Measurements from ENCODE around the gene SEC22C. TPM values are rescaled to one million over a fixed set of nuclear protein-coding genes. Genes with fewer than 3 reads are reported as not detected.
"Not testable (repeated sequence)": the region's sequence is repeated elsewhere in the genome, so short reads cannot be mapped to it uniquely, and the experiment has no call there.

SEC22C gene
- total RNA-seq, 1 experiment from 2014 or later: 38.1 TPM

DNA sequence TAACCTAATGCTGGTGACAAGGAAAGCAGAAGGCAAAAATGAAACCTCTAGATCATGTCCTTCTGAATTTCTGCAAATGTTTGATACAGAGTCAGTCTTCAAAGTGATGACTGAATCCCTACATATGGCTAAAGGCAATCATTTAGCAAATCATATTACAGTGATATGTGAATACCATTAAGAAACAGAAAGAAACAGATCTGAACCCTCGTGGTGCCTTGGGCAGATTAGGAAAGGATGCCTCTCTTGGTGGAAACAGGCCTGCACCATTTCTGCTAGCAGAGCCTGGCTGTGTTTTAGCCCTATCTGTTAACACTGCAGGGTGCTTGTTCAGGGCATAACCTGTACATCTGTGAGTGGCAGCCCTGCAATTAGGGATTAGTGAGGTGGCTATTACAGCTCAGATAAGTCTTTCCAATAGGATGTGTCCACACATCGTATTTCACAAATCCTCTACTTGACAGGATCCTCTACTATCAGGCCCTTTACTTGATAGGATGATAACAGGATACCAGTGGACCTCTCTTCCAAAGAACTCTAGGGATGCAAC, 12.1 kb downstream of the SEC22C start:
- intact Hi-C loops (cut with micrococcal nuclease; ENCODE audit: unreplicated experiment): no loop called here
- no peaks in the 10 kb centered on the region for H3K79me2 ChIP-seq (ENCODE audit: low read depth)
- no peak overlapping the region for H3K27ac ChIP-seq
- ChIA-PET CTCF (no interaction called here), POLR2A (ENCODE audit: unreplicated experiment) (no interaction called here)
- no peaks in the 10 kb centered on the region for H3K9me3 ChIP-seq (ENCODE audit: insufficient read depth, low read depth)
- no peak for TF ChIP-seq EZH2 (IDR thresholded peaks at IDR 0.05; ENCODE audit: low read depth)
- TF ChIP-seq, protein P1, sequence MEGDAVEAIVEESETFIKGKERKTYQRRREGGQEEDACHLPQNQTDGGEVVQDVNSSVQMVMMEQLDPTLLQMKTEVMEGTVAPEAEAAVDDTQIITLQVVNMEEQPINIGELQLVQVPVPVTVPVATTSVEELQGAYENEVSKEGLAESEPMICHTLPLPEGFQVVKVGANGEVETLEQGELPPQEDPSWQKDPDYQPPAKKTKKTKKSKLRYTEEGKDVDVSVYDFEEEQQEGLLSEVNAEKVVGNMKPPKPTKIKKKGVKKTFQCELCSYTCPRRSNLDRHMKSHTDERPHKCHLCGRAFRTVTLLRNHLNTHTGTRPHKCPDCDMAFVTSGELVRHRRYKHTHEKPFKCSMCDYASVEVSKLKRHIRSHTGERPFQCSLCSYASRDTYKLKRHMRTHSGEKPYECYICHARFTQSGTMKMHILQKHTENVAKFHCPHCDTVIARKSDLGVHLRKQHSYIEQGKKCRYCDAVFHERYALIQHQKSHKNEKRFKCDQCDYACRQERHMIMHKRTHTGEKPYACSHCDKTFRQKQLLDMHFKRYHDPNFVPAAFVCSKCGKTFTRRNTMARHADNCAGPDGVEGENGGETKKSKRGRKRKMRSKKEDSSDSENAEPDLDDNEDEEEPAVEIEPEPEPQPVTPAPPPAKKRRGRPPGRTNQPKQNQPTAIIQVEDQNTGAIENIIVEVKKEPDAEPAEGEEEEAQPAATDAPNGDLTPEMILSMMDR (conservative IDR thresholded peaks at IDR 0.05): no peak
- no peak for DNase-seq
- no peaks in the 10 kb centered on the region for H3K9me2 ChIP-seq (ENCODE audit: insufficient read depth)
- 0 out of 2 replicates have a peak, but pooled peaks cover 3% of the 10 kb centered on the region for H3K36me3 ChIP-seq (ENCODE audit: low read depth)
- no peak overlapping the region for H2AFZ ChIP-seq
- no peaks in the 10 kb centered on the region for H4K20me1 ChIP-seq (ENCODE audit: insufficient read depth)
- no peak overlapping the region for H3K4me2 ChIP-seq
- no peaks in the 10 kb centered on the region for H3K27me3 ChIP-seq (ENCODE audit: insufficient read depth, low read depth)
- no TSS peak for BruUV-seq (replicated peaks)
- no peaks in the 10 kb centered on the region for H3F3A ChIP-seq (ENCODE audit: insufficient read depth, low read depth)
- no peak overlapping the region for H3K4me3 ChIP-seq
- H3K4me1 ChIP-seq (replicated peaks; ENCODE audit: insufficient read depth): no peaks in the 10 kb centered on the region

DNA sequence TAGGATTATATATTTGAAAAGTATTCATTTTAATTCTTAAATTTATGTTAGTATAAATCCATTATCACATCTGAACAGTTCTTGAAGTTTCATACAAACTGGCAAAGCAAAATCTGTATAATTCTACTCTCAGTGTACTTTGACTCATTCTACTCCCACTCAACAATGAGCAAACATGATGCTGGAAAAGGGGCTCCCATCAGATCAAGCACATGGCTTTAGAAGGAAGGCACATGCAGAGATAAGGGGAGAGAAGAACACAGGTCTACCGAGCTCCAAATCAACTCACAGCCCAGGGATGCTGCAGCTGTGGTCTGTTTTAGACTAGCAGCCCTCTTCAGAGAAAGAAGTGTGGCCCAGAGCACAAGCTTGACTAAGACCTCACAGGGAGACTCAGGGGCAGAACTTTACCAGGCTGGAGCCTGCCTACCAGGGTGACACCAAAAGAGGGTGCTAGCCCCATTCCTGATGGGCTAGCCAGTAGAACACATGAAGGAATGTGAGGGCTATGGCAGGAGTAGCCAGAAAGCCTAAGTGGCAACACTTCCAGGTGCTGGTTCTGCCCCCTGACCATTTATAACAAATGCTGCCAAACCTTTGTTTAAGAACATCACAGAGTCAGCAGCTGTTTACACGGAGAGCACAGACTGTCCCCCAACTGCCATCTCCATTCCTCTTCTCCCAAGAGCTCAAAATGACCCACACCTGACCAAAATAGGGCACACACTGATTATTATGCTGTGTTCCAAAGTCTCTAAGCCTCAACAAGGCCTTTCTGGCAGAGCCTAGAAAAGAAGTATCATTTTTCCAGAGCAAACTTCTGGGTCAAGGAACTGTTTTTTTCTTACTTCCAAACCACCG, 19.5 kb downstream of the SEC22C start:
- CTCF ChIA-PET: no interaction called here
- H3K4me2 ChIP-seq: no peak overlapping the region

DNA sequence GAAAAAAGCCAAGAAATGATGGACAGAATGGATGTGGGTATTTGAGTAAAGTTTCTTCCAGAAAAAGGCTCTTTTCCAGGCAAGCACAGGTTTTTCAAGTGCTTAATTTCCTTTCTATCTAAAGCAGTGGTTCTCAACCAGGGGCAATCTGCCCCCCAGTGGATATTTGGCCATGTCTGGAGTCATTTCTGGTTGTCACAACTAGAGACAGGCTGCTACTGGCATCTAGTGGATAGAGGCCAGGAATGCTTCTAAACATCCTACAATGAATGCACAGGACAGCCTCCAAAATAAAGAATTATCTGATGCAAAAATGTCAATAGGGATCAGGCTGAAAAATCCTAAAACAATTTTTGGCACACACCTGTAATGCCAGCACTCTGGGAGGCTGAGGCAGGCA, 23.9 kb downstream of the SEC22C start:
- POLR2A ChIA-PET (ENCODE audit: unreplicated experiment): no interaction called here

More for the DNA sequence above, 19.5 kb downstream of the SEC22C start:
- no peaks in the 10 kb centered on the region for H3K4me1 ChIP-seq (replicated peaks; ENCODE audit: insufficient read depth)
- H3K27me3 ChIP-seq (ENCODE audit: insufficient read depth, low read depth): no peaks in the 10 kb centered on the region
- no peak overlapping the region for H3K27ac ChIP-seq
- no peak overlapping the region for H2AFZ ChIP-seq
- H3K4me3 ChIP-seq: no peak overlapping the region
- no peaks in the 10 kb centered on the region for H3K79me2 ChIP-seq (ENCODE audit: low read depth)
- no TSS peak for BruUV-seq (replicated peaks)
- H3K36me3 ChIP-seq (ENCODE audit: low read depth): no peaks in the 10 kb centered on the region
- H3F3A ChIP-seq (ENCODE audit: insufficient read depth, low read depth): 0 out of 2 replicates have a peak, but pooled peaks cover 5% of the 10 kb centered on the region
- no peaks in the 10 kb centered on the region for H4K20me1 ChIP-seq (ENCODE audit: insufficient read depth)
- POLR2A ChIA-PET (ENCODE audit: unreplicated experiment): no interaction called here
- TF ChIP-seq, protein P1 (conservative IDR thresholded peaks at IDR 0.05): no peak
- no peak for TF ChIP-seq EZH2 (IDR thresholded peaks at IDR 0.05; ENCODE audit: low read depth)
- intact Hi-C loops (cut with micrococcal nuclease; ENCODE audit: unreplicated experiment): no loop called here
- no peaks in the 10 kb centered on the region for H3K9me2 ChIP-seq (ENCODE audit: insufficient read depth)
- DNase-seq: no peak
- no peaks in the 10 kb centered on the region for H3K9me3 ChIP-seq (ENCODE audit: insufficient read depth, low read depth)

DNA sequence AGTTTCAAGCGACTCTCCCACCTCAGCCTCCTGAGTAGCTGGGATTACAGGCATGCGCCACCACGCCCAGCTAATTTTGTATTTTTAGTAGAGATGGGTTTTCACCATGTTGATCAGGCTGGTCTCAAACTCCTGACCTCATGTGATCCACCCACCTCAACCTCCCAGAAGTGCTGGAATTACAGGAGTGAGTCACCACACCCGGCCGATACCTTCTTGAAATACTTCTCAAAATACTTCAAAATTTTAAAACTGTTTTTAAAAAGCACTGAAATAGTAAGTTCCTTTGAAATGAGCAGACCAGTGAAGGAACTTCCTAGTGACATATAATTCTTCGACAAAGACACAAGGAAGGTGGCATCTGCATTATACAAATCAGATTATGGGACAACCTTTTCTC, 24.9 kb downstream of the SEC22C start:
- POLR2A ChIA-PET (ENCODE audit: unreplicated experiment); H3K27me3 ChIP-seq (ENCODE audit: insufficient read depth, low read depth); DNase-seq; H3K9me3 ChIP-seq (ENCODE audit: insufficient read depth, low read depth); H3K27ac ChIP-seq; H3K36me3 ChIP-seq (ENCODE audit: low read depth); H4K20me1 ChIP-seq (ENCODE audit: insufficient read depth); H3K9me2 ChIP-seq (ENCODE audit: insufficient read depth); H2AFZ ChIP-seq; BruUV-seq (replicated peaks); H3K4me2 ChIP-seq; H3F3A ChIP-seq (ENCODE audit: insufficient read depth, low read depth); H3K79me2 ChIP-seq (ENCODE audit: low read depth); H3K4me1 ChIP-seq (replicated peaks; ENCODE audit: insufficient read depth); H3K4me3 ChIP-seq: not testable (repeated sequence)
- CTCF ChIA-PET: interaction anchor here (0.7 kb wide), 1 partner anchor 373 kb away, joined by 3 read pairs; no protein-coding TSS in a partner anchor
- intact Hi-C loops (cut with micrococcal nuclease; ENCODE audit: unreplicated experiment): loop anchor here (5.0 kb wide), 1 partner anchor 185 kb away; no protein-coding TSS in a partner anchor

More for the DNA sequence above, 23.9 kb downstream of the SEC22C start:
- TF ChIP-seq EZH2 (IDR thresholded peaks at IDR 0.05; ENCODE audit: low read depth): no peak
- TF ChIP-seq, protein P1 (conservative IDR thresholded peaks at IDR 0.05): peak; percentile 41
- no peaks in the 10 kb centered on the region for H3K4me1 ChIP-seq (replicated peaks; ENCODE audit: insufficient read depth)
- H4K20me1 ChIP-seq (ENCODE audit: insufficient read depth): no peaks in the 10 kb centered on the region
- 0 out of 2 replicates have a peak, but pooled peaks cover 5% of the 10 kb centered on the region for H3F3A ChIP-seq (ENCODE audit: insufficient read depth, low read depth)
- no peak overlapping the region for H3K4me3 ChIP-seq
- H3K9me2 ChIP-seq (ENCODE audit: insufficient read depth): no peaks in the 10 kb centered on the region
- H3K4me2 ChIP-seq: no peak overlapping the region
- CTCF ChIA-PET: no interaction called here
- no peak overlapping the region for H3K27ac ChIP-seq
- no peak overlapping the region for H2AFZ ChIP-seq
- BruUV-seq (replicated peaks): no TSS peak
- no peaks in the 10 kb centered on the region for H3K36me3 ChIP-seq (ENCODE audit: low read depth)
- no peak for DNase-seq
- intact Hi-C loops (cut with micrococcal nuclease; ENCODE audit: unreplicated experiment): loop anchor here (5.0 kb wide), 1 partner anchor 184 kb away; no protein-coding TSS in a partner anchor
- H3K9me3 ChIP-seq (ENCODE audit: insufficient read depth, low read depth): no peaks in the 10 kb centered on the region
- H3K27me3 ChIP-seq (ENCODE audit: insufficient read depth, low read depth): no peaks in the 10 kb centered on the region
- no peaks in the 10 kb centered on the region for H3K79me2 ChIP-seq (ENCODE audit: low read depth)
